CD14-positive monocyte (primary cell): ENCODE data around the gene DCTD. TPM values are rescaled to one million over a fixed set of nuclear protein-coding genes. Genes with fewer than 3 reads are reported as not detected.

Experiments used
- DNase-seq, 3 donors: peaks; one replicate each; pipeline ENCODE4 v3.0.0-alpha.2; 2011 to 2022
- H2AFZ ChIP-seq: 2 replicates; pipeline ENCODE4 v1.6.0; 2012; ENCODE audit warnings: mild to moderate bottlenecking, low read depth, low read length, inconsistent platforms; ENCODE audit not compliant: insufficient read depth, poor library complexity, severe bottlenecking
- H3K27ac ChIP-seq, 2 donors: 1 replicate in 1 of 2; 2 replicates in 1 of 2; pipeline ENCODE4 v1.5.1; 2012 to 2013; ENCODE audit warnings: low read length in 2 of 2, control low read depth in 1 of 2, inconsistent platforms in 1 of 2, low read depth in 1 of 2, mild to moderate bottlenecking in 1 of 2
- H3K27me3 ChIP-seq, 2 donors: one replicate each; pipeline versions ENCODE4 v1.6.0 to v1.6.1; 2011 to 2013; ENCODE audit warnings: low read length in 2 of 2; ENCODE audit not compliant: control insufficient read depth in 2 of 2, insufficient read depth in 2 of 2
- H3K36me3 ChIP-seq, 2 donors: replicated peaks in 1 of 2; 1 replicate in 1 of 2; 2 replicates in 1 of 2; pipeline versions ENCODE4 v1.5.1 to v1.6.1; 2012 to 2013; ENCODE audit warnings: low read length in 2 of 2, control low read depth in 1 of 2, inconsistent platforms in 1 of 2, mild to moderate bottlenecking in 1 of 2; ENCODE audit not compliant: insufficient read depth in 2 of 2, control insufficient read depth in 1 of 2
- H3K4me1 ChIP-seq, 2 donors: 1 replicate in 1 of 2; 2 replicates in 1 of 2; pipeline versions ENCODE4 v1.5.1 to v1.6.1; 2012 to 2013; ENCODE audit warnings: low read length in 2 of 2, control low read depth in 1 of 2, inconsistent platforms in 1 of 2, mild to moderate bottlenecking in 1 of 2, moderate library complexity in 1 of 2; ENCODE audit not compliant: insufficient read depth in 2 of 2, control insufficient read depth in 1 of 2
- H3K4me2 ChIP-seq: replicated peaks from 2 replicates; pipeline ENCODE3; 2012; ENCODE audit warnings: low read length, moderate library complexity, mild to moderate bottlenecking; ENCODE audit not compliant: poor library complexity, severe bottlenecking; ENCODE audit errors: extremely low read depth
- H3K4me3 ChIP-seq, 3 experiments: fragments of 200-600 bp in 1 of 3; sonication (generic) in 1 of 3; replicated peaks in 1 of 3; 1 replicate in 2 of 3; 2 replicates in 1 of 3; pipeline ENCODE4 v1.5.1; 2011 to 2013; ENCODE audit warnings: low read length in 3 of 3, mild to moderate bottlenecking in 3 of 3, control low read depth in 2 of 3, low read depth in 2 of 3, inconsistent platforms in 1 of 3, moderate library complexity in 1 of 3
- H3K79me2 ChIP-seq: 2 replicates; pipeline ENCODE4 v1.6.0; 2012; ENCODE audit warnings: mild to moderate bottlenecking, control low read depth, inconsistent platforms, low read length, moderate library complexity; ENCODE audit not compliant: insufficient read depth
- H3K9ac ChIP-seq: 2 replicates; pipeline ENCODE4 v1.6.0; 2017; ENCODE audit warnings: low read length, mild to moderate bottlenecking; ENCODE audit not compliant: insufficient read depth, poor library complexity, severe bottlenecking
- H3K9me3 ChIP-seq, 2 donors: replicated peaks in 1 of 2; 1 replicate in 1 of 2; 2 replicates in 1 of 2; pipeline versions ENCODE4 v1.5.1 to v1.6.1; 2012 to 2013; ENCODE audit warnings: low read length in 2 of 2, control low read depth in 1 of 2; ENCODE audit not compliant: control insufficient read depth in 1 of 2, insufficient read depth in 1 of 2
- H4K20me1 ChIP-seq: 2 replicates; pipeline ENCODE4 v1.6.0; 2012; ENCODE audit warnings: mild to moderate bottlenecking, low read length, control low read depth, moderate library complexity; ENCODE audit not compliant: insufficient read depth
- H3K27ac Mint-ChIP-seq, 7 donors: one replicate each; pipeline ENCODE4 v1.8.0; 2020; ENCODE audit warnings: mild to moderate bottlenecking in 7 of 7, mixed read lengths in 7 of 7, moderate library complexity in 6 of 7, inconsistent platforms in 2 of 7
- H3K27me3 Mint-ChIP-seq, 3 donors: one replicate each; pipeline ENCODE4 v1.8.0; 2021 to 2022; ENCODE audit warnings: low read depth in 3 of 3, mild to moderate bottlenecking in 3 of 3, mixed read lengths in 3 of 3, moderate library complexity in 3 of 3, inconsistent platforms in 1 of 3
- H3K36me3 Mint-ChIP-seq, 2 donors: one replicate each; pipeline ENCODE4 v1.8.0; 2020; ENCODE audit warnings: mixed read lengths in 2 of 2, inconsistent platforms in 1 of 2, mild to moderate bottlenecking in 1 of 2
- H3K4me1 Mint-ChIP-seq: one replicate; pipeline ENCODE4 v1.8.0; 2020; ENCODE audit warnings: mild to moderate bottlenecking, mixed read lengths
- H3K4me3 Mint-ChIP-seq, 2 donors: one replicate each; pipeline ENCODE4 v1.8.0; 2020; ENCODE audit warnings: mild to moderate bottlenecking in 2 of 2, mixed read lengths in 2 of 2, moderate library complexity in 1 of 2
- H3K9me3 Mint-ChIP-seq, 7 donors: one replicate each; pipeline ENCODE4 v1.8.0; 2020 to 2022; ENCODE audit warnings: mixed read lengths in 7 of 7, mild to moderate bottlenecking in 6 of 7, moderate library complexity in 6 of 7, inconsistent platforms in 2 of 7
- CTCF ChIP-seq: fragments of 200-600 bp; IDR thresholded peaks from one replicate; pipeline ENCODE4 v1.8.0; 2022; ENCODE audit warnings: antibody characterized with exemption, mild to moderate bottlenecking
- WGBS: methylation state at CpG from one replicate; pipeline ENCODE4 v1.1.5; 2013; ENCODE audit warnings: missing lambda C conversion rate; ENCODE audit not compliant: insufficient coverage; 5-methylcytosine and 5-hydroxymethylcytosine counted together
- intact Hi-C, 2 donors: fragments of 100-400 bp; cut with micrococcal nuclease; formaldehyde crosslinking; loops; one replicate each; pipeline versions ENCODE4 v1.15.0 to v1.15.1; 2023
- polyA plus RNA-seq, 3 donors: library from polyadenylated mRNA; depleted of rRNA in 1 of 3; unstranded in 2 of 3; stranded (reverse) in 1 of 3; fragments of 300-500 nt in 2 of 3; fragments of >200 nt in 1 of 3; fragmentation: Illumina TruSeq in 2 of 3; gene quantifications; 1 replicate in 2 of 3; 2 replicates in 1 of 3; pipeline ENCODE4 v1.2.3, GENCODE V29; 2012 to 2021

Gene DCTD
- polyA plus RNA-seq, 3 donors, result 45.8 to 49.9 (median 47.8) TPM

GRCh38 chr4:182842759-182843390 lies 74.3 kb downstream of the DCTD start:
- Mint-ChIP-seq H3K4me3 (no peak overlapping the region), H3K9me3 (peaks cover 0 to 3% (median 1%) of the 10 kb centered on the region in 7 donors), H3K4me1 (peaks cover 3% of the 10 kb centered on the region), H3K36me3 (no peaks in the 10 kb centered on the region), H3K27me3 (peaks cover 7 to 9% (median 8%) of the 10 kb centered on the region in 3 donors), H3K27ac (no peak overlapping the region)
- H3K9ac ChIP-seq, result no peak overlapping the region
- DNase-seq, result no peak
- no peak for TF ChIP-seq CTCF
- H3K9me3 ChIP-seq, result no peaks in the 10 kb centered on the region
- 57% methylated on average over 13 of the region's 17 CpGs for WGBS
- no peak overlapping the region for H3K4me3 ChIP-seq
- H3K4me1 ChIP-seq, result no peaks in the 10 kb centered on the region
- no peak overlapping the region for H3K27ac ChIP-seq
- H4K20me1 ChIP-seq, result no peaks in the 10 kb centered on the region
- H3K36me3 ChIP-seq, result no peaks in the 10 kb centered on the region
- H3K27me3 ChIP-seq, result no peaks in the 10 kb centered on the region
- intact Hi-C loops, result no loop called here
- no peaks in the 10 kb centered on the region for H3K79me2 ChIP-seq
- no peak overlapping the region for H3K4me2 ChIP-seq
- H2AFZ ChIP-seq, result no peak overlapping the region

- Histone ChIP-seq H3K36me3 (no peaks in the 10 kb centered on the region), H4K20me1 (no peaks in the 10 kb centered on the region), H3K4me2 (no peak overlapping the region), H3K27ac (no peak overlapping the region), H2AFZ (no peak overlapping the region), H3K4me1 (no peaks in the 10 kb centered on the region), H3K9ac (no peak overlapping the region), H3K79me2 (no peaks in the 10 kb centered on the region), H3K9me3 (no peaks in the 10 kb centered on the region), H3K27me3 (no peaks in the 10 kb centered on the region), H3K4me3 (no peak overlapping the region)
- no peak for TF ChIP-seq CTCF
- WGBS, result 92% methylated on average over 10 of the region's 11 CpGs
- intact Hi-C loops, result no loop called here
- H3K27me3 Mint-ChIP-seq, result peaks cover 5 to 11% (median 8%) of the 10 kb centered on the region in 3 donors
- no peak overlapping the region for H3K27ac Mint-ChIP-seq
- no peaks in the 10 kb centered on the region for H3K36me3 Mint-ChIP-seq
- H3K9me3 Mint-ChIP-seq, result peaks cover 0 to 3% (median 1%) of the 10 kb centered on the region in 7 donors
- H3K4me3 Mint-ChIP-seq, result no peak overlapping the region
- DNase-seq, result no peak
- H3K4me1 Mint-ChIP-seq, result peaks cover 3% of the 10 kb centered on the region
Observed at GRCh38 chr4:182842104-182842600, 75.0 kb downstream of the DCTD start.
